GM19372 (cell line): Measurements from ENCODE around the gene FOXP4.

Source experiments
- ATAC-seq: cut with Tn5 transposase; IDR thresholded peaks from one replicate; pipeline ENCODE4 v1.9.1; 2021; ENCODE audit warnings: mild to moderate bottlenecking, low read depth, moderate library complexity; ENCODE audit not compliant: unreplicated experiment

FOXP4 gene

DNA sequence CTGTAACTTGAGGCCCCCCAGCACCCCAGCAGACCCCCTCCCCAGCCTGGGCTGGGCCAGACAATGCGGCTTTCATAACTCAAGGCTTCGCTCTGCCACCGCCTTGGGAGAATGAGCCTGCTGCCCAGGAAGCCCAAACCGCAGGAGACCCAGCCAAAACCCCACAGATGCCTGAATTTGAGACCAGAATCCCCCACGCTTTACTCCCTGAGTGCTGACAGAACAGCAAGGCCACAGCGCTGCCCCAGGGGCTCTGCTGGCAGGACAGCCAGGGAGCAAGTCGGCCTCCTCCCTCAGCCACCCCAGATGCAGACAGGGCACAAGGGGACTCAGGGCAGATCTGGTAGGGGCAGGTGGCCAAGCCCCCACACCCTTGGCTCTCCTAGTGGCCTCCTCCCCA is 94.2 kb downstream of the FOXP4 start:
- ATAC-seq, result no peak

DNA sequence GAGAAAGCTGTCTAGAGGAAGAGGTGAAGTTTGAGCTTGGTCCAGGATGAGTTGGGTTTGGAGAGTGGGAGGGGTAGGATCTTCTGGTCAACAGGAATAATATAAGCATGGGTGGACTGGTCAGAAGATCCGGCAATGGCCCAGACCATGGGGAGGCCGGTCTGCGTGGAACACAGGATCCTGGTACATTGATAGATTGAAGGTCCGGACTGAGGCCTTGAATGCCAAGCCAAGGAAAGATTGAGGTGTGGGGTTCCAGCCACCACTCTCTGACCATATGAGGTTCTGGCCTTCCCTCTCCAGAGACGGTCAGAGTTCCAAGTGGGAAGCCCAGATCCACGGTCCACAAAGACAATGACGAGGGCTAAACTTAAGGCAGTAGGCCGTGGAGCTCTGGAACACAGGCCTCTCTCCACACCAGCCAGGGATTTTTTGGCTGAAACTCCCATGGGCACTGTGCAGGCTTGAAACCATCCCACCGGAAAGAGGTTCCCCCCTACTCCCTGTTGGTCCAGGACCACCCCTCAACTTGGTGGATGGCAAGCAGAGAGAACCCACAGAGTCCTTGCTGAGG is 95.3 kb downstream of the FOXP4 start:
- ATAC-seq, result no peak

DNA sequence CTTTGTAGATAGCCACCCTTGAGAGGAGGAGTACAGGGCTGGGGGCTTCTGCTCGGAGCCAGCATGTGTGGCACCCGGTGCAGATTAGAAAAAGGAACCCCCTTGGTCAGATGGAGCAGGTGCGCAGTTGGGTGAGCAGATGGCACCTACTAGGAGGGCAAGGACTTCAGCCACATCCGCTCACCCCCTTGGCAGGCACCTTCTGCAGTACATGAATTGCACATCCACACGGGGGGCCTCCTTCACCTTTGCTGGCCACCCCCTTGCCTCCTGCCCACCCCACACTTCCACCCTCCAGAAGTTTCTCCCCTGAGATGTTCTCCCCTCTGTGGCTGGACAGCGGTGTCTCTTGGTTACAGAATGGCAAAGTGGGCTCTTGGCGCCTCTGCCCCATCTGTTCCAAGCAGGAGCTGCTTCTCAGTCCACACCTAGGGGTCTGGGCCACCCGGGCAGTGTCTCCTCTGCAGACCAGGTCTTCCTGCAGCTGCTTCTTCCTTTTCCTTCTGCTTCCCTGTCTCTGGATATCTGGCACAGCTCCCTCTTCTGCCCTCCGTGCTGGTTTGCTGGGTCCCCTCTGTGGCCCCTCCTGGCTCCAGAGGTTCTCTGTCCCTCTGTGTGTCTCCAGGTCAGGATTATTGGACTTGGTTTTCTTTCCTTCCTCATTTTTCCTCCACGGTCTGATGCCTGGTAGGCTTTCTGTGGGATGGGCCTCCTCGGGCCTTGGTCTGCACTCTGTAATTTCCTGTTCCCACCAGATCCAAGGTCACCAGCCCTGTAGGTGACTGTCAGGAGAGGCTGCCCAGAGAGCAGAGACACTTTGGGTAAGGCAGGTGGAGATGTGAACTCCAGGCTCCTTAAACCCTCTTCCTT is 96.1 kb downstream of the FOXP4 start:
- ATAC-seq, result no peak

DNA sequence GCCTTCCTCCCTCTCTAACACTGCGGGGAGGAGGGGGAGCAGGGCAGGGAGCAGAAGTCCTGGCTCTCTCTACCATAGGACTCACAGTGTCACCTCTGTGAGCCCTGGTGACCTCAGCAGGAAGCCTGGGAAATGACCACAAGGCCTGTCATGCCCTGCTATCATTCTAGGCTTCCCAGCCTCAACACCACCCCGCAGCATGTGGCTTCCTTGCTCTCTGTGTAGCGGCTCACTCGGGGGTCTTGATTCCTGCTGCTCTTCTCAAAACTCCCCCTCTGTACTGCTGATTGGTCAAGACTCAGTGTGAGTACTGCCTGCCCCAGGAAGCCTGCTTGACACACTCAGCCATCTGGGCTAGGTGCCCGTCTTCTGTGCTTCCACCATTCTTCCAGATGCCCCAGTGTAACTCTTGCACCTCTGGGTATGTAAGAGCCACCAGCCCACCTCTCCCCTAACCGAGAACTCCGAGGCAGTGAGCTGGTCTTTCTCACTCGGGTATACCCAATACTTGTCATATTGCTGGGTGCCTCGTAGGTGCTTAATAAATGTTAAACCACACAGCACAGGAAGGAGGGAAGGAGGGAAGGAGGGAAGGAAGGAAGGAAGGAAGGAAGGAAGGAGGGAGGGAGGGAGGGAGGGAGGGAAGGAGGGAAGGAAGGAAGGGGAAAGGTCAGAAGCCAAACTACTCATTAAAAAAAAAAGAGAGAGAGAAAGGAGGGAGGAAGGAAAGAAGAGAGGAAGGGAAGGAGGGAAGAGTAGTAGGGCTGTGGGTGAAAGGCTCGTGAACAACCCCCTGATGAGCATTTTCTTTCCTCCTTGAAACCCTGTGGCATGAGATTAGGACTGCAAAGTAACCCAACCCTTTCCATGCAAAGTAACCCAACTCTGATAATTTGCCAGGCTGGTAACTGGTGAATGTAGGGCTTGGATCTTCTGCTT is 97.0 kb downstream of the FOXP4 start:
- no peak for ATAC-seq

DNA sequence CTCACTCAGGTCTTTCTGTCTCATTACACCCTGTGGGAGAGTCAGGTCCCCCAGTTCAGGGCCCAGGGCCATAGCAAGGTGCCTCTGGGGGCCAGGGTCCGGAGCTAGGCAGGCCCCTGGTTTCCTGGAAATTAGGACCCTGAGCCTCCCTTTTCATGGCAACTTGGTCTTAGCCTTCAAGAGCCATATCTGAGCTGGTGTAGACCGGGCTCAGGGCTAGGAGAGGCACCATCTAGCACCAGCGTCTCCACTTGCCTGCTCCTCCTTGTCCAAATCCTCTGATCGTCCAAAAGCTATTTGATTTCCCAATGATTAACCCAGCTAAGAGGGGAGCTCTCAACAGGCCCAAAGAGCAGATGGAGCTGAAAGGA is 97.7 kb downstream of the FOXP4 start:
- no peak for ATAC-seq

DNA sequence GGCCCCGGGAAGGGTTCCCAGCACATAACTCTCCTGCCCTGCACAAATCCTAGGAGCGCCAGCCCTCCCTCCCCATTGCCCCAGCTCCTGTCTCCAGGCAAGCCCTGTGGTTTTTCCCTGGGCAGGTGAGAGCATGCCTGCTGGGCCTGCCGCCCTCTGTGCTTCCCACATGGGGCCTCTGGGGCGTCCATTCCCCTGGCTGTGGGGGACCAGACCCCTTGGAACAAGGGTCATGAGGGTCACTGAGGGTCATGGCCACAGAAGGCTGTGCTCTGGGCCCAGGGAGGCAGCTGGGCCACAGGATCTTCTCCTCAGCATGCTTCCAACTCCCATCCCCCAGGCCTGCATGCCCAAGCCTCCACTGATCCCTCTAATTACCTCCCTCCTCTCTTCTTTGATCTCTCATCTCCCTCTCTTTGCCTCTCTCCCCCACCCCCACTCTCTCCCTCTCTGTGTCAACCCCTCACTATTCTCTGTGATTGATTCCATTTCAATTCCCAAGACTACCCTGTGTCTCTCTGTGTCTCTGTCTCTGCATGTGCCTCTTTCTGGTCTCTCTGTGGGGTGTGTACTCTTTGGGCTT is 98.2 kb downstream of the FOXP4 start:
- no peak for ATAC-seq

DNA sequence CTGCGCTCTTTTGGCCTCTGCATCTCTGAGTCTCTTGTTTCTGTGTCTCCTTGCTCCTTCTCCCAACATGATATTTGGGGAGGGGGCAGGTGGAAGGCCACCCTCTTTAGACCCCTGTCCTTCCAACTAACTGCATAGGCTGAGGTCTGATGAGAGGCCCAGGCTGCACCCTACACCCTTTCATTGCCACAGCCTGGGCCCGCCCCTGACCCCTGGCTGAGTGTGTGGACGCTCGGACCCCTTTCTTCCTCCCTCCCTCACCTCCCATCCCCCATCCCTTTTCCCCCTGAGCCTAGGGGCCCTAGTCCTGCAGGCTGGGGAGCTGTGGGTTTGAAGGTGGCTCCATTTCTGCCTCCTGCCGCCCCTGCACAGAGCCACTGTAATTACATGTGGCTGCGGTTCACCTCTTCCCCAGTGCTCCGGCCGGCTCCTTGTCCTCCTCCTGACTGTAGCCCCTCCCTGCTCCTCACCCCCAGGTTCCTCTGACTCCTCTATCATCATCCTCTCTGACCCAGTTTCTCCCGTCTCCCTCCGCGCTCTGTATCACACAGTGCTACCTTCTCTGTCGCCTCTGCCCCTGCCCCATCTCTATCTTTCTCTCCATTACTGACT is 98.9 kb downstream of the FOXP4 start:
- ATAC-seq, result no peak

DNA sequence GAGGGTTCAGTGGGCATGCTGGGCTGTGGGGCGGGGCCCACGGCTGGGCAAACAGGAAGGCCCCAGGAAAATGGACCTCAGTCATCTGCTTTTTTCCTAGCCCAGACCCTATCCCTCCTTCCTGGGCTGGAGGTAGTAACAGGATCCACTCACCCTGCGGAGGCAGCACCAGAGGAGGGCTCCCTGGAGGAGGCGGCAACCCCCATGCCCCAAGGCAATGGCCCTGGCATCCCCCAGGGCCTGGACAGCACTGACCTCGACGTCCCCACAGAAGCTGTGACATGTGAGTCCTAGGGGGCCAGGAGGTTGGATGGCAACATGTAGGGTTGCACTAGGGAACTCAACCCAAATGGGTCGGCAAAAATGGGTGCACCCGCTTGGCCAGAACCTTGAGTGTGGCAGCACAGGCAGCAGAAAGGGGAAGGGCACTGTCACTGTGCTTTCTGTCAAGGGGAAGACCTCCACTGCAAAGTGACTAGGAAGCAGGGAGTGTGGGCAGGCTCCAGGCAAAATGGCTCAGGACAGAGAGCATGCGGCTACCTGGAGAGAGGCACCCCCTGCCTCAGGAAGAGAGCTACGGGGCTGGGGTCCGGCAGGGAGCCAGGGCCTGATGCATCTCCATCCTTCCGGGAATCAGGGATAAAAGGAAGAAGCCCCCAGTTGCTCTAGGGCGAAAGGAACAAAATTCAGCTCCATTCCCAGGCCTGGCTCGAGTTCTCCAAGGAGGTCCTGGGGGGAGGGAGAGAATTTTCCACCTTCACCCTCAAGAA is 100.0 kb downstream of the FOXP4 start:
- ATAC-seq, result no peak

DNA sequence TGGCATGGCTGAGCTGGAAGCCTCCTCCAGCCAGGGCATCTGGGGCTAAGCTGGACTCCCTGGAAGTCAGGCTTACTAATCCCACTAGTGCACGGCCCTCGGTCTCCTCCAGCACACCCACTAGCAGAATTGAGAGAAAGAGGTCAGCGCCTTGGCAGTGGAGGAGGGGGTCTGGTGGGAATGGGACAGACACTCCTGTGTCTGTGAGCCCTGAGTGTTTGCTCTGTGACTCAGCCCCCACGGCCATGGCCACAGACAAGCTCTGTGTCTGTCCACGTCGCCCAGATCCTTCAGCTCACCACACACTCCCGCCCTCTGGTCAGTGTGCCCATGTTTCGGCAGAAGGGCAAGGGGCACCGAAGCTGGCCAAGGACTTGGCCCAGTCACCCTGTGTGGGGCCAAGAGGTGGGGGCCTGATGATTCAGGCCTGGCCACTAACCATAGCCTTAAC is 100.9 kb downstream of the FOXP4 start:
- ATAC-seq, result no peak

DNA sequence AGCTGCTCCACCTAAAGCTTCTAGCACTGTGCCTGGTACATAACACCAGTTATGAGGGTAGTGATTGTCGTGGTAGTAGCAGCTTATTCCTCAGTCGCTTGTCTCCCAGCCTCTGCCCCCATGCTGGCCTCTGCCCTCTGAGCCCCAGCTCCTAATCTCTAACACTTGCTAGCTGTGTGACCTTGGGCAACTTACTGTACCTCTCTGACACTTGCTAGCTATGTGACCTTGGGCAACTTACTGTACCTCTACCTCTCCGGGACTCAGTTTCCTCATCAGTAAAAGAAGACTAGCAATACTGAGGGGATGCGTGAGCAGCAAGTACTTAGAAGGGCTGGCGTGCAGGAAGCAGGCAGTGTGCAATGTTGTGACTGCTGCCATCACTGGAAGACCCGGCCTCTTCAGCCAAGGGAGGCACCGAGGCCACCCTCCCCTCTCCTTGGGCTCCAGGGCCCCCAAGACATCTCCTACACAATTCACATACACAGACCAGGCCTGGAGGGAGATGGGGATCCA is 101.9 kb downstream of the FOXP4 start:
- ATAC-seq, result no peak

DNA sequence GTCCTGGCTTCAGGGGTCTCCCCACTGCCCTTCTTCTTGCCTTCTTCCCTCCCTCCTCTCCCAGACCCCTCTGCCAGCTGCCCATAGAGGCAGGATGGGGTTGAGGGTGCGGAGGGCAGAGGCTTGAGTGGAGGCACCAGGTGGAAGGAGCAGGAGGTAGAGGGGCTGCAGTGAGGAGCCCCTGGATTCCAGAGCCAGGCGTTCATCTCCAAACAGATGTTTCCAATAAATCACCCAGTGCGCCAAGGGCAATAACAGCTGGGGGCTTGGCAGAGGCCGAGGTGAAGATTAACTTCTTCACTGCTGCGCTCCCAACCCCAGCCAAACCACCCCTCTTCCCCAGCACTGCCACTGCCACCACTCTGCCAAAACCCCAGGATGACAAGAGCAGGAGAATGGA is 102.7 kb downstream of the FOXP4 start:
- ATAC-seq, result no peak

DNA sequence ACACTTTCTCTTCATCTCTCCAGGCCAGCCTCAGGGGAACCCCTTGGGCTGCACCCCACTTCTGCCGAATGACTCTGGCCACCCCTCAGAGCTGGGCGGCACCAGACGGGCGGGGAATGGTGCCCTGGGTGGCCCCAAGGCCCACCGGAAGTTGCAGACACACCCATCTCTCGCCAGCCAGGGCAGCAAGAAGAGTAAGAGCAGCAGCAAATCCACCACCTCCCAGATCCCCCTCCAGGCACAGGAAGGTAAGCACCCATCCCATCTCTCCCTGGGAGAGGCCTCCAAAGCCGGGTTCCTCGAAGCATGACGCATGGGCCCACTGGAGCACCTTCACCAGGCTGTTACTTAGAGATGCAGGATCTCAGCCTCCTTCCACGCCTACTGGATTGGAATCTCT is 103.4 kb downstream of the FOXP4 start:
- ATAC-seq, result no peak

DNA sequence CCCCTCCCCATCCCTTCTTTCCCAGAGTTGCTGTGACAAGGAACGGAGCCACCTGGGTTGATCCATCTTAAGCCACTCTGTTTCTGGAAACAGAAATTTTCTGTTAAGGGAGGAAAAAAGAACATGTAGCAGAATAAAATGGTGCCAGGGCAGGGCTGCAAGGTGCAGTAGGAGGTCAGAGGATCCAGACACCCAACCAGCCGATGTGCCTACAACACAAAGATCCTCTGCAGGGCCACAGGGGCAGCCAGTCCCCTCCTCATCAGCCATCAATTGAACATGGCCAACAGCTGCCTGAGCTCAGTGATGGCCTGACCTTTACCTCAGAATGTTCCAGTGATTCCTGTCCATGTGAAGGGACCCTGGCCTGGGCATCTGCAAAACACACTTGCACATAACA is 103.9 kb downstream of the FOXP4 start:
- ATAC-seq, result no peak

DNA sequence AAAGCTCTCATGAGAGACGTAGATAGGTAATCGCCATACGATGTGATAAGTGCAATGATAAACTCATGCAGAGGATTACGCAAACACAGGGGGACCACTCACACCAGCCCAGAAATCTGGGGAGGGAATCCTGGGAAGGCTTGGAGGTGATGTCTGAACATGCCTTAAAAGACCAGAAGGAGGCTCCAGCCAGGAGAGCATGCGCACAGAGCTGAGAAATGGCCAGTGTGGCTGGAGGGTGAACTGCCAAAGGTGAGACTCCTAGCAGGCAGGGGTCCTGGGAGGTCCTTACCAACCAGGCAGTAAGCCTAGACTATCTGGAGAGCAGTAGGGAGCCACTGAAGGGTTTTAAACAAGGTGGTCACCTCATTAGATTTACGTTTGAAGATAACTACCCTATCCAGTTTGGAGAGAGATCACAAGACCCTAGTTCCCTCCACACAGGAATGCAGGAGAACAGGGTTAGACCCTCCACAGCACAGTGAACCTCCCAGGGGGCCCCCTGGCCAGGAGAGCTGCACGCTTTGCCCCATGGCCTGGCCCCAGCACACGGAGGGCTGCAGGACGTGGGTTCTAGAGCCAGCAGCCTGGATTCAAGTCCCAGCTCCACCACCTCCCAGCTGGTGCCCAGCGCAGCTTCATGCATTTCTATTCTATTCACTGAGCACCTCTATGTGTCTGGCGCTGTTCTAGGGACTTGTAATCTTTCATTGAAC is 105.2 kb downstream of the FOXP4 start:
- ATAC-seq, result no peak
